Spleen (tissue), 11 donors: ENCODE data around the gene GATA3. TPM values are rescaled to one million over a fixed set of nuclear protein-coding genes. Genes with fewer than 3 reads are reported as not detected.

Source experiments
- DNase-seq: peaks from one replicate; pipeline ENCODE4 v3.0.0-alpha.2; 2020
- H3K27ac ChIP-seq, 8 donors: fragments of 200-600 bp; sonication (generic) in 7 of 8; 1 replicate in 4 of 8; 2 replicates in 4 of 8; pipeline versions ENCODE4 v1.5.0 to v1.8.0; 2016 to 2021; ENCODE audit warnings: inconsistent platforms in 4 of 8, mild to moderate bottlenecking in 4 of 8, moderate library complexity in 1 of 8
- H3K27me3 ChIP-seq, 7 donors: fragments of 200-600 bp; sonication (generic) in 6 of 7; replicated peaks in 1 of 7; 1 replicate in 4 of 7; 2 replicates in 3 of 7; pipeline versions ENCODE4 v1.5.0 to v1.8.0; 2016 to 2021; ENCODE audit warnings: inconsistent platforms in 3 of 7, mild to moderate bottlenecking in 1 of 7
- H3K36me3 ChIP-seq, 6 donors: fragments of 200-600 bp; sonication (generic) in 5 of 6; 1 replicate in 4 of 6; 2 replicates in 2 of 6; pipeline versions ENCODE4 v1.5.0 to v1.8.0; 2016 to 2021; ENCODE audit warnings: inconsistent platforms in 2 of 6
- H3K4me1 ChIP-seq, 6 donors: fragments of 200-600 bp; sonication (generic) in 5 of 6; 1 replicate in 3 of 6; 2 replicates in 3 of 6; pipeline versions ENCODE4 v1.5.0 to v1.8.0; 2016 to 2021; ENCODE audit warnings: inconsistent platforms in 3 of 6
- H3K4me3 ChIP-seq, 8 donors: fragments of 200-600 bp; sonication (generic) in 7 of 8; 1 replicate in 4 of 8; 2 replicates in 4 of 8; pipeline versions ENCODE4 v1.5.0 to v1.8.0; 2016 to 2021; ENCODE audit warnings: inconsistent platforms in 4 of 8, mild to moderate bottlenecking in 4 of 8, moderate library complexity in 2 of 8
- H3K9me3 ChIP-seq, 8 donors: fragments of 200-600 bp; sonication (generic) in 7 of 8; 1 replicate in 4 of 8; 2 replicates in 4 of 8; pipeline versions ENCODE4 v1.5.0 to v1.8.0; 2016 to 2021; ENCODE audit warnings: inconsistent platforms in 4 of 8
- POLR2A ChIP-seq, 3 donors: fragments of 450-650 bp; IDR thresholded peaks; one replicate each; pipeline ENCODE4 v1.5.1; 2017; ENCODE audit warnings: antibody characterized with exemption in 3 of 3, mild to moderate bottlenecking in 1 of 3
- POLR2AphosphoS5 ChIP-seq, 3 donors: sonication (generic); formaldehyde crosslinking; IDR thresholded peaks; one replicate each; pipeline ENCODE4 v1.5.1; 2017; ENCODE audit warnings: antibody characterized with exemption in 3 of 3
- WGBS, 5 donors: extraction: QIAGEN DNeasy Blood & Tissue Kit in 3 of 5; methylation state at CpG; one replicate each; pipeline versions ENCODE4 v1.1.5 to v1.1.7; 2013 to 2018; 5-methylcytosine and 5-hydroxymethylcytosine counted together
- intact Hi-C: fragments of 100-400 bp; cut with DNase I; formaldehyde crosslinking; loops from one replicate; pipeline ENCODE4 v1.15.0; 2023; ENCODE audit warnings: low total_unique reads
- polyA plus RNA-seq, 3 donors: library from polyadenylated mRNA; stranded (reverse); fragments of 200-250 nt; gene quantifications; one replicate each; pipeline ENCODE4 v1.2.1, GENCODE V29; 2013
- total RNA-seq, 7 donors: library from RNA; depleted of rRNA in 3 of 7; stranded (reverse); fragments of >200 nt in 3 of 7; fragmentation: NEBNext Ultra II Directional in 4 of 7; extraction: Animal tissue kit (Norgen Biotek cat#: 25700) in 4 of 7; gene quantifications; one replicate each; pipeline versions ENCODE4 v1.1.0 to v1.2.1, GENCODE V29; 2016 to 2021
- TF ChIP-seq, protein P1 (sequence below), 11 experiments: fragments of 200-600 bp in 7 of 11; fragments of 450-650 bp in 4 of 11; sonication (generic) in 4 of 11; IDR thresholded peaks in 8 of 11; conservative IDR thresholded peaks in 3 of 11; 1 replicate in 7 of 11; 2 replicates in 4 of 11; pipeline versions ENCODE4 v1.4.0 to v1.8.0; 2016 to 2021; ENCODE audit warnings: antibody characterized with exemption in 11 of 11, inconsistent platforms in 4 of 11, mild to moderate bottlenecking in 1 of 11
- donor health status: healthy with polysubstance abuse.
- donor health status: DM: no; HTN: no; CAD: no; lungs with moderate emphysema.
- donor health status: DM: no; HTN: no; CAD: no.
- donor health status: Bipolar disorder and iron deficiency.
- donor health status: healthy.
- donor health status: DM: no; HTN: no; CAD: no.
- donor health status: DM: yes; HTN: yes; CAD: no.

Gene GATA3
- total and polyA plus RNA-seq, 10 donors, result 2.2 to 15.4 (median 6.0) TPM

DNA sequence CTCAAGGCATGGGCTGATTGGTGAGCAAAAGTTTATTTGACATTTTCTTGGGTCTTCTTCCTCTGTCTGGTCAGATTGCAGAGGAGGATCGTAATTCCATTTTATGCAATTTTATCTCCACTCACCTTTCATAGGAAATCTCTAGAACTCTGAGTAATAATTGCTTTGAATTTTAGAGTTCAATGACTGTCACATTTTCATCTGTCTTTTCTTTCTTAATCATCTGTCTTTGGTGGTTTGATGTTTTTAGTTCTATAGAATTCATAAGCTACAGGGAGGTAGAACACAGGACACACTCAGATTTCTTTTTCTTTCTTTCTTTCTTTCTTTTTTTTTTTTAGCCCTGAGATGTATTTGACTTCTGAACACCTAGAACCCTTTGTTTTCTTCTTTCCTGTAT is 11.6 kb downstream of the GATA3 start:
- peaks cover 0 to 52% (median 0%) of the 10 kb centered on the region in 6 donors for H3K36me3 ChIP-seq
- TF ChIP-seq POLR2A (IDR thresholded peaks at IDR 0.05) (no peak), POLR2AphosphoS5 (IDR thresholded peaks at IDR 0.05) (no peak)
- TF ChIP-seq, protein P1, sequence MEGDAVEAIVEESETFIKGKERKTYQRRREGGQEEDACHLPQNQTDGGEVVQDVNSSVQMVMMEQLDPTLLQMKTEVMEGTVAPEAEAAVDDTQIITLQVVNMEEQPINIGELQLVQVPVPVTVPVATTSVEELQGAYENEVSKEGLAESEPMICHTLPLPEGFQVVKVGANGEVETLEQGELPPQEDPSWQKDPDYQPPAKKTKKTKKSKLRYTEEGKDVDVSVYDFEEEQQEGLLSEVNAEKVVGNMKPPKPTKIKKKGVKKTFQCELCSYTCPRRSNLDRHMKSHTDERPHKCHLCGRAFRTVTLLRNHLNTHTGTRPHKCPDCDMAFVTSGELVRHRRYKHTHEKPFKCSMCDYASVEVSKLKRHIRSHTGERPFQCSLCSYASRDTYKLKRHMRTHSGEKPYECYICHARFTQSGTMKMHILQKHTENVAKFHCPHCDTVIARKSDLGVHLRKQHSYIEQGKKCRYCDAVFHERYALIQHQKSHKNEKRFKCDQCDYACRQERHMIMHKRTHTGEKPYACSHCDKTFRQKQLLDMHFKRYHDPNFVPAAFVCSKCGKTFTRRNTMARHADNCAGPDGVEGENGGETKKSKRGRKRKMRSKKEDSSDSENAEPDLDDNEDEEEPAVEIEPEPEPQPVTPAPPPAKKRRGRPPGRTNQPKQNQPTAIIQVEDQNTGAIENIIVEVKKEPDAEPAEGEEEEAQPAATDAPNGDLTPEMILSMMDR (IDR thresholded peaks at IDR 0.05 in 8 of 11, conservative IDR thresholded peaks at IDR 0.05 in 3 of 11), result no peak
- intact Hi-C loops, result no loop called here

GRCh38 chr10:8066797-8067196 is 12.3 kb downstream of the GATA3 start:
- Histone ChIP-seq H3K4me3 (no peak overlapping the region), H3K27me3 (peaks cover 0 to 23% (median 0%) of the 10 kb centered on the region in 7 donors), H3K36me3 (peaks cover 0 to 58% (median 0%) of the 10 kb centered on the region in 6 donors), H3K9me3 (no peaks in the 10 kb centered on the region), H3K4me1 (peaks cover 3 to 65% (median 24%) of the 10 kb centered on the region in 6 donors), H3K27ac (no peak overlapping the region)
- intact Hi-C loops, result no loop called here
- 77 to 94% (median 89%) methylated on average over 2 of the region's 2 CpGs for WGBS, 5 donors
- DNase-seq, result no peak
- TF ChIP-seq POLR2A (IDR thresholded peaks at IDR 0.05), result no peak
- TF ChIP-seq POLR2AphosphoS5 (IDR thresholded peaks at IDR 0.05), result no peak
- TF ChIP-seq, protein P1 (IDR thresholded peaks at IDR 0.05 in 8 of 11, conservative IDR thresholded peaks at IDR 0.05 in 3 of 11), result no peak

More for the DNA sequence above, 11.6 kb downstream of the GATA3 start:
- DNase-seq, result no peak
- 63 to 83% (median 68%) methylated on average over 1 of the region's 1 CpG for WGBS, 5 donors
- Histone ChIP-seq H3K27me3 (peaks cover 0 to 29% (median 0%) of the 10 kb centered on the region in 7 donors), H3K9me3 (no peaks in the 10 kb centered on the region), H3K4me1 (peaks cover 3 to 72% (median 30%) of the 10 kb centered on the region in 6 donors), H3K27ac (no peak overlapping the region), H3K4me3 (no peak overlapping the region)

DNA sequence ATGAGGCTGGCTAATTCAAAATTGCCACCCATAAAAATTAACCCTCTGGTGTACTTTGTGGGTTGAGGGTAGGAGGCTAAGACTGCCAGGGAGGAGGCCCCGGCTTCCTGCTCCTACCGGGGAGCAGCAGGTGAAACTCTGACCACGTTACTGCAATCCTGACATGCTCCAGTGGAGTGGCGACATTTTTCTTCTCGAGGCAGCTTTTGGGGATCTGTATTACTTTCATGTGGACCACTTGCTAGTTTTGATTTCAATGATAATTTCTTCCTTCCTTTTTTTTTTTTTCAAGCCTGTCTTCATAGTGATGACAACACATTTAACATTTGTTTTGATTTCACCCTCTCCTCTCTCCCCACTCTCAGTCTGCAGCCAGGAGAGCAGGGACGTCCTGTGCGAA is 14.6 kb downstream of the GATA3 start:
- no peaks in the 10 kb centered on the region for H3K9me3 ChIP-seq
- TF ChIP-seq, protein P1 (IDR thresholded peaks at IDR 0.05 in 8 of 11, conservative IDR thresholded peaks at IDR 0.05 in 3 of 11), result no peak
- TF ChIP-seq POLR2AphosphoS5 (IDR thresholded peaks at IDR 0.05), result no peak
- no peak for TF ChIP-seq POLR2A (IDR thresholded peaks at IDR 0.05)
- H3K27ac ChIP-seq, result no peak overlapping the region
- intact Hi-C loops, result no loop called here
- DNase-seq, result no peak
- WGBS, 5 donors, result 53 to 75% (median 71%) methylated on average over 7 of the region's 7 CpGs
- peaks cover 0 to 70% (median 7%) of the 10 kb centered on the region in 6 donors for H3K36me3 ChIP-seq
- no peak overlapping the region for H3K4me3 ChIP-seq
- peaks cover 3 to 42% (median 12%) of the 10 kb centered on the region in 6 donors for H3K4me1 ChIP-seq
- peaks cover 0 to 26% (median 0%) of the 10 kb centered on the region in 7 donors for H3K27me3 ChIP-seq

DNA sequence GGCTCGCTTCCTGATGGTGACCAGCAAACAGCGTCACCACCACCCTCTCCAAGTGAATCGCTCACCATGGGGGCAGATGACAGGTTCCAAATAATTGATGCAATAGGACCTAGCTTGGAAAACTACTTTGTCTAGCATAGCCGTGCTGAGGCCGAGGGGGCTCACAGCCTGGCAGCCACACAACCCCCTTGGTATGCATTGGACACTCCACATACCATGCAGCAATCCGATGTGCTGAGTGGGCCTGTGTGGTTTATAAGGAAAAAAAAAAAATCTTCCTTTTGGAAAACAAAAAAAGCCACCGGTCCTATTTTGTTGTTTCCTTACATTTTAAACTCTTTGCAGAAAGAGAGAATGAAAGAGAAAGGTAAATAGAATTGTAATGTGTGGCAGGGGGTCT is 15.1 kb downstream of the GATA3 start:
- Histone ChIP-seq H3K4me1 (peaks cover under 1 to 37% (median 10%) of the 10 kb centered on the region in 6 donors), H3K9me3 (no peaks in the 10 kb centered on the region), H3K27me3 (peaks cover 0 to 26% (median 0%) of the 10 kb centered on the region in 7 donors), H3K27ac (no peak overlapping the region), H3K4me3 (no peak overlapping the region), H3K36me3 (peaks cover 0 to 70% (median 10%) of the 10 kb centered on the region in 6 donors)
- TF ChIP-seq POLR2A (IDR thresholded peaks at IDR 0.05), result no peak
- TF ChIP-seq, protein P1 (IDR thresholded peaks at IDR 0.05 in 8 of 11, conservative IDR thresholded peaks at IDR 0.05 in 3 of 11), result no peak
- TF ChIP-seq POLR2AphosphoS5 (IDR thresholded peaks at IDR 0.05), result no peak
- intact Hi-C loops, result no loop called here
- no peak for DNase-seq
- 83 to 91% (median 85%) methylated on average over 7 of the region's 7 CpGs for WGBS, 5 donors
